Ureter (tissue), 1 donor: ENCODE results near the gene GIT2. TPM values are rescaled to one million over a fixed set of nuclear protein-coding genes. Genes with fewer than 3 reads are reported as not detected.
A peak's percentile ranks its signal among the peaks of the same experiment; 100 is the strongest.
"Not testable (repeated sequence)": the region's sequence is repeated elsewhere in the genome, so short reads cannot be mapped to it uniquely, and the experiment has no call there.

Experiments
- DNase-seq: peaks from one replicate; pipeline ENCODE4 v3.0.0-alpha.2; 2020; ENCODE audit warnings: low spot score
- total RNA-seq: library from RNA; stranded (reverse); gene quantifications from one replicate; pipeline ENCODE4 v1.2.4, GENCODE V29; 2023
- donor health status: DM: yes; HTN: yes; CAD: no.

The GIT2 gene
- total RNA-seq, 1 donor from 2014 or later = 55.5 TPM

GRCh38 chr12:110005319-110005973 lies 9.3 kb upstream of the GIT2 start:
- DNase-seq = no peak

GRCh38 chr12:110004598-110004997 lies 8.4 kb upstream of the GIT2 start:
- DNase-seq = no peak

- no peak for DNase-seq
These were observed 6.7 kb upstream of the GIT2 start for GRCh38 chr12:110002676-110003515.

- no peak for DNase-seq
These were observed 5.4 kb upstream of the GIT2 start for GRCh38 chr12:110001596-110001995.

GRCh38 chr12:109999983-110000505 lies 3.9 kb upstream of the GIT2 start:
- peak; percentile 50 for DNase-seq

- DNase-seq = peak; percentile 51
These were observed 3.4 kb upstream of the GIT2 start for GRCh38 chr12:109999649-109999971.

GRCh38 chr12:109998904-109999648 lies 2.9 kb upstream of the GIT2 start, which contains the start of gene ANKRD13A:
ANKRD13A (plus strand) TSS chr12:109999430; CDS start chr12:109999689, 259 bp downstream.
- peak; percentile 95 for DNase-seq

- DNase-seq = no peak
These were observed 2.2 kb upstream of the GIT2 start for GRCh38 chr12:109998241-109998903.

GRCh38 chr12:109997393-109997792 lies 1.2 kb upstream of the GIT2 start:
- DNase-seq = no peak

GRCh38 chr12:109996483-109996853 lies 300 bp upstream of the GIT2 start:
- no peak for DNase-seq

GRCh38 chr12:109995361-109995685 lies 845 bp downstream of the GIT2 start:
- no peak for DNase-seq

- no peak for DNase-seq
These were observed 1.6 kb downstream of the GIT2 start for GRCh38 chr12:109994401-109995175.

GRCh38 chr12:109993091-109993490 lies 3.1 kb downstream of the GIT2 start:
- DNase-seq = no peak

GRCh38 chr12:109991586-109991985 lies 4.6 kb downstream of the GIT2 start:
- DNase-seq = no peak

GRCh38 chr12:109989380-109989779 lies 6.8 kb downstream of the GIT2 start:
- DNase-seq = no peak

- DNase-seq = no peak
These were observed 7.3 kb downstream of the GIT2 start for GRCh38 chr12:109988903-109989302.

- DNase-seq = no peak
These were observed 7.9 kb downstream of the GIT2 start for GRCh38 chr12:109988274-109988673.

GRCh38 chr12:109987615-109988014 lies 8.6 kb downstream of the GIT2 start:
- no peak for DNase-seq

- DNase-seq = not testable (repeated sequence)
These were observed 9.9 kb downstream of the GIT2 start for GRCh38 chr12:109986236-109986635.

GRCh38 chr12:109983432-109984142 lies 12.6 kb downstream of the GIT2 start:
- DNase-seq = no peak
